GM18517 (cell line): ENCODE results near the gene OR52B2.
"Not testable (repeated sequence)": the region's sequence is repeated elsewhere in the genome, so short reads cannot be mapped to it uniquely, and the experiment has no call there.

Experiments
- ATAC-seq: cut with Tn5 transposase; IDR thresholded peaks from one replicate; pipeline ENCODE4 v1.9.1; 2021; ENCODE audit warnings: mild to moderate bottlenecking, moderate library complexity; ENCODE audit not compliant: unreplicated experiment

OR52B2 gene

GRCh38 chr11:6156628-6157359, 13.3 kb downstream of the OR52B2 start:
- no peak for ATAC-seq

- ATAC-seq, result no peak
Observed at GRCh38 chr11:6152126-6152525, 18.0 kb downstream of the OR52B2 start.

DNA sequence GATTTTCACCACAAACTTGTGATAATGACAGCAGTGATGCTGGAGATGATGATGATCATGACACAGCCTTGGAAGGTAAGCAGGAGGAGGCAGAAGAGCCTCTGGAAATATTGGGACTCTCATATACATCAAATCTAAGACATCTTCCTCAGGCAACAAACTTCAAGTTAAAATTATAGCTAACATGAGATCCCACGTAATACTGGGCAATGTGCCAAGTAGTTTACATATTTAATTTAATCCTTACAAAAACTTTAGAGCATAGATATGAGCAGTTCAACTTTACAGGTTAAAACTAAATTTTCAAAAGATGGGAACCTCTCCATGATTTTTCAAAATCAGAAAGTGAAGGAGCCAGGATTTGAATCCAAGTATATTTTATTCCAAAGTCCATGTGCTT, 19.0 kb downstream of the OR52B2 start:
- no peak for ATAC-seq

DNA sequence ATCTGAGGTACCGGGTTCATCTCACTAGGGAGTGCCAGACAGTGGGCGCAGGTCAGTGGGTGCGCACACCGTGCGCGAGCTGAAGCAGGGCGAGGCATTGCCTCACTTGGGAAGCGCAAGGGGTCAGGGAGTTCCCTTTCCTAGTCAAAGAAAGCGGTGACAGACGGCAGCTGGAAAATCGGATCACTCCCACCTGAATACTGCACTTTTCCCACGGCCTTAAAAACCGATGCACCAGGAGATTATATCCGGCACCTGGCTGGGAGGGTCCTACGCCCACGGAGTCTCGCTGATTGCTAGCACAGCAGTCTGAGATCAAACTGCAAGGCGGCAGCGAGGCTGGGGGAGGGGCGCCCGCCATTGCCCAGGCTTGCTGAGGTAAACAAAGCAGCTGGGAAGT, 26.4 kb downstream of the OR52B2 start:
- not testable (repeated sequence) for ATAC-seq

GRCh38 chr11:6142936-6143335, 27.2 kb downstream of the OR52B2 start:
- ATAC-seq, result no peak

DNA sequence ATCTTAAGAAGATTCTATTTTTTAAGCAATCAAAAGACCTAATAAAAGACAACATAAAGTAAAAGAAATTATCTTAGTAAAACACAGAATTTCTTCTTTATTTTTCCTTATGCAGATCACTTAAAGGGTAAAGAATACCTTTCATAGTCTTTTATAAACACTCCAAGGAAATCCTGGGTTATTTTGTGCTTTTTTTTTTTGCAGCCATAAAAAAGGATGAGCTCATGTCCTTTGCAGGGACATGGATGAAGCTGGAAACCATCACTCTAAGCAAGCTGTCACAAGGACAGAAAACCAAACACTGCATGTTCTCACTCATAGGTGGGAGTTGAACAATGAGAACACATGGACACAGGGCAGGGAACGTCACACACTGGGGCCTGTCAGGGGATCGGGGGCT, 34.2 kb downstream of the OR52B2 start:
- ATAC-seq, result not testable (repeated sequence)

GRCh38 chr11:6132431-6132830, 37.7 kb downstream of the OR52B2 start:
- ATAC-seq, result no peak

- ATAC-seq, result no peak
Observed at GRCh38 chr11:6129635-6130034, 40.5 kb downstream of the OR52B2 start.

- ATAC-seq, result no peak
Observed at GRCh38 chr11:6129011-6129410, 41.1 kb downstream of the OR52B2 start.

GRCh38 chr11:6127881-6128280, 42.2 kb downstream of the OR52B2 start:
- no peak for ATAC-seq

GRCh38 chr11:6124245-6124644, 45.9 kb downstream of the OR52B2 start:
- no peak for ATAC-seq
